Hematopoietic multipotent progenitor cell treated with erythropoietin and hydrocortisone succinate and interleukin-3 and kit ligand, for 17 days (in vitro differentiated cells): ENCODE data around the gene RASSF5.
A peak's percentile ranks its signal among the peaks of the same experiment; 100 is the strongest.

Source experiments
- DNase-seq: peaks from one replicate; pipeline ENCODE4 v3.0.0-alpha.2; 2015; ENCODE audit warnings: low spot score

RASSF5 gene

DNA sequence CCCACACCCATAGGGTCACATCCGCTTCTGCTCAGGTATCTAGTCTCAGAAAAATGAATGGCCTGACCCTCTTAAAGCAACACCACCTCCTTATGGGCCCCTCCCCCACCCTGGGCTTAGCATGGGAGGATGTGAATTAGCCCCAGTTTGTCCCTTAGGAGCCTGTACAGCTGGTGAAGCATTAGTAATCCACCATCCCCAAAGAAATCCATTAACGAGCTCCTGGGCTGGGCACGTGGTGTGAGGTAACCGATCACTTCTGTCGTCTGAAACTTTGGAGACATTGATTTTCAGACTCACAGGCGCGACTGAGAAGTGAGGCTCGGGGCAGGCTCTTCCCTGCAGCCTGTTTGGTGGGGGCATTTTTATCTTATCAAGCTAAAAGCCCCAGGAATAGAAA is 10.5 kb downstream of the RASSF5 start:
- DNase-seq: no peak

DNA sequence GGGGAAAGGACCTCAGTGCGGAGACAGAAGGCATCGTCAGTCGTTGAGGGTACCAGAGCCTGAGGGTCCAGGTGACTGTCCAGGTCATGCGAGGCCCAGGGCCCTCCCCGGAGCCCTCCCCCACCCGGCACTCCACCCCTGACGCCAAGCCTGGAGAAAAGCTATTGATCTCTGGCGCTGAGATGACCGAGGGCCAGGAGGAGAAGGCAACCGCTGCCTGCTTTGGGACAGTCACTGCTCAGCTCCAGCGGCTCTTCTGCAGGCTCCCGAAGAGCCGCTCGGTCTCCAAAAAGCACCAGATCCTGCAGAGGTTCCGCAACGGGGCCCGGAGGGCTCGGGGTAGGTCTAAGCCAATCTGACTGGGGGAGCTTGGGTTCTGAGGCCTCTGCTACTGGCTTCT is 10.9 kb downstream of the RASSF5 start:
- no peak for DNase-seq

DNA sequence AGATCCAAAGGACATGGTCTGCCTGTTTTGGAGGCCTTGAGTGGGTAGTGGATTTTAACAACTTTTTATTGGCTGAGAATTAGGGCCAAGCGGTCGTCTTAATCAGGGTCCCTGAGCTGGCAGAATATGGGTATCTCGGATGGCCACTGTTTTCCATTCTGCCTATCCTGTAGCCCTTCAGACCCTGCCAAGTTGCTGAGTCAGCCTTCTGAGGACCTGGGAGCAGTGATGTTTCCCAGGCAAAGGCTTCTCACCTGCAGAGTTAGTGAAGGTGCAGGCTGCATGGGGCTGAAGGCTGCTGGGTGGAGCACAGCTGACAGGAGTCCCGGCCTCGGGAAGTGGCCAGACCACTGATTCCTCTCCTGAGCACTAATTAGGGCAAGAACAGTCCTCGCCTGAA is 11.4 kb downstream of the RASSF5 start:
- DNase-seq: no peak

DNA sequence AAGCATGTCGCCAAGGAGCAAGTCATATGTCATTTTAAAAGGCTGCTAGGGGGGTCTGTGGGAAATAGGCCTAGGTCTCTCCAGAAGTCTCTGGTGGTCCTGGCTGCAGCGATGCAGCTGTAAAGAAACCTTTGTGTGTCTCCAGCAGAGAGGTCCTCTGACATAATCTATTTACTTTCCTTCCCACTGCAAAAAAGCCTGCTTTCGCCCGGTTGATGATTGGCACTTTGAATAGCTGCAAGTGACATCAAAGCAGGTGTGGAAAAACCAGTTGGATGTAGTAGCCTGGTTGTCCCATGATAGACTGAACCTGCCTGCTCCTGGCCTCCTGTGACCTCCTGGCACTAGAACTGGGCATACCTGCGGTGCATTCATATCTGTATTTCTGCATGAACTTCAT is 13.8 kb downstream of the RASSF5 start:
- no peak for DNase-seq

DNA sequence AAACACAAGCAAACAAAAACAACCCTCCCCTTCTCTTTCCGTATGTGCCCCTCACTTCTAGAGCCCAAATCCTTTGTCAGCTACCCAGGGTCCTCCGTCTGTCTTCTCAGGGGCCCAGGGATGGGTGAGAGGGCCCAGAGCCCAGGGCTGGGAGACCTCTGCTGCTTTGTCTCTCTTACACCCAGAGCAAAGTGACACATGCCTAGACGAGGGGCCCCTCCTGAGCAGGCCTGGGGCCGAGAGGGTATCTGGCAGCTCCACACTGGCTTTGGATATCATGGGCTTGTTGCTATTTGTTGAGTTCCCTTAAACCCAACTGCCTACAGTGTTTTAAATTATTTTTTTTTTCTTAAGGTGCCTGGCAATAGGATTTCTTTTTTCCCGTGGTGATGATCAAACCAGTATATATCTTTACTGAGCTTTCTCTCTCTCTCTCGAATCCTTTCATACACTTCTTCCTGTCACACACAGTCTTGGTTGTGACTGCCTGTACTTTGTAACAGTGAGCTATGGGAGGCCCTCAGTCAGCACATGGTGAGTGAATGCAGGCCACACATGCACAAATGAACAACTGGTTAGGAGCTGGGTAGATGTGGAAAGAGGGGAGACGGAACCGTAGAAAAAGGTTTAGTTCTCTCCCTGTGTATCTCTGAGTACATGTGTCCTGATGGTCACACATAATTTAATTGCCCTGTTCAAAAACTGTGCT is 14.5 kb downstream of the RASSF5 start:
- no peak for DNase-seq

DNA sequence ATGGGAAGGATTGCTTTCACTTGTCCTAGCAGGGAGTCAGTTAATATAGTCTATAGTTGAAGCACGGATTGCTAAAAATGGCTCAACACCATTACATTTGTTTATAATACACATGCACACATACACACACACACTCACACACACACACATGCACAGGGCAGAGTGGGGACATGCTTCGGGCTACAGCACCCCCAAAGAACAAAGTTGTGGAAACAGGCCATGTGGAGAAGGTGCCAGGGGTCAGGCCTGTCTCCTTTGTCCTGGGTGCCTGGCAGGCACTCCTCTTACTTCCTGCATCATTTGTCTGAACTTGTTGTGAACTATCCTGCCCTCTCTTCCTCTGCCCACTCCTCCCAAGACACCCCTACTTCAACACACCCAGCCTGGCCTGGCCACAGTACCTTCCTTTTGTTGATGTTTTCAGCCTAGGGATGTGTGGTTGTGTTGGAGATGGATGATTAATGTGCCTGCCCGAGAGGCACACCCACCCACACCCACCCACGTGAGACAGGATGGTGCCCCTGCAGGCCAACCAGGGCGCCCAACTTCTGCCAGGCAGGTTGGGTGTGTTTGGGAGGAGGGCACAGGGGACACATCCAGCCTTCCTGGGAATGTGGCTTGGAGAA is 17.5 kb downstream of the RASSF5 start:
- DNase-seq: no peak

DNA sequence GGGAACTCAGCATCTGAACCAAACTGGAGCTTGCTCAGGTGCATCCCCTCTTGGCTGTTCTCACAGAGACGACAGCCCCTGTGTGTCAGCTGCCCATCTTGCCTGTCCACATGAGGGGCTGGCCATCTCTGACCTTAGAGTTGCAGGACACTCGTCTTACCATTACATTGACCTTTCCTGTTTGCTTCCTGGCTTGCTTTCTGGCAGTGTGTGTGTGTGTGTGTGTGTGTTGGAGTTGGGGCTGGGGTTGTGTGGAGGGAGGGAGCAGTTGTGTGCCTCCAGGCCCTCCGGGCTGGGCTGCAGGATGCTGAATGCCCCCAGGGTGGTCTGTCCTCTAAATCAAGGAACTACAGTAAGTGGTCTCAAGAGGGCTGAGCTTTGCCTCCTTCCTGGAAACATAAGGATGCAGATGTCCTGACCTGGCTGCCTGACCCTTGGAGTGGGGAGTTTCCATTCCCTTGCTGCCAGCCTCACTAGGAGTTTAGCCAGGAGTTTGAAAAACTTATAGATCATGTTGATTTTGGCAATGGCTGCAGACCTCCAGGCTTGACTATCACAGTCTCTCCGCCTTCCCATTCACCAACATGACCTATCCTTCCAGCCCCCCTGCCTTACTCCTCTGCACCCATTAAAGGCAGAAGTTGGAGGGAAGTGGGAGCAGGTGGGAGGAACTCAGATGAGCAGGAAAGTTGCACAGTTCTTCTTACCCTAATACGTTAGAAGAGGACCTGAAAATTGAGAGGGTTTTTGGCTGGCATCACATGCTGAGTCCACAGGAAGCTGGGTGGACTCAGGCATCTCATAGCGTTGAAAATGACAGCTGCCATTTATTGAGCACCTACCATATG is 19.0 kb downstream of the RASSF5 start:
- no peak for DNase-seq

DNA sequence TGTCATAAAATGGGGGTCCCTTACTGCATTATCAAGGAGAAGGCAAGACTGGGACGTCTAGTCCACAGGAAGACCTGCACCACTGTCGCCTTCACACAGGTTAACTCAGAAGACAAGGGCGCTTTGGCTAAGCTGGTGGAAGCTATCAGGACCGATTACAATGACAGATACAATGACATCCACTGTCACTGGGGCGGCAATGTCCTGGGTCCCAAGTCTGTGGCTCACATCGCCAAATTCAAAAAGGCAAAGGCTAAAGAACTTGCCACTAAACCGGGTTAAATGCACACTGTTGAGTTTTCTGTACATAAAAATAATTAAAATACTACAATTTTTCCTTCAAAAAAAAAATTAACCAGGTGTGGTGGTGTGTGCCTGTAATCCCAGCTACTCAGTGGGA is 22.1 kb downstream of the RASSF5 start:
- DNase-seq: no peak

DNA sequence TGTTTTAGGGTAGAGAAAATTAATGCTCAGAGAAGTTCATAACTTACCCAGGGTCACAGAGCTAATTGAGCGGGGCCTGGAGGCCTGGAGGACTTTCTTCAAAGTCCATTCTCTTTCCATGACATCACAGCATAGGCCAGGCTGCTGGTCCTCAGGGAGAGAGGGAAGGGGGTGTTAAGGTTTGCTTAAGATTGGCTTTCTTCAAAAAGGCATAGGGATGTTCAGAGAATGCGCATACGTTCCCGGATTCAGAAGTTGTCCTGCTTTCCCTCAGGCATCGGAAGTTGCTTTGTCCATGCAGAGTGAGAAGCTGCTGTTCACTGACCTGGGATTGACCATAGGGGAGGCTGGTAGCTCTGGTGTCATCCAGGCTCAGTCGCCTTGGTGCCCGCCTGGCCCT is 25.0 kb downstream of the RASSF5 start:
- no peak for DNase-seq

DNA sequence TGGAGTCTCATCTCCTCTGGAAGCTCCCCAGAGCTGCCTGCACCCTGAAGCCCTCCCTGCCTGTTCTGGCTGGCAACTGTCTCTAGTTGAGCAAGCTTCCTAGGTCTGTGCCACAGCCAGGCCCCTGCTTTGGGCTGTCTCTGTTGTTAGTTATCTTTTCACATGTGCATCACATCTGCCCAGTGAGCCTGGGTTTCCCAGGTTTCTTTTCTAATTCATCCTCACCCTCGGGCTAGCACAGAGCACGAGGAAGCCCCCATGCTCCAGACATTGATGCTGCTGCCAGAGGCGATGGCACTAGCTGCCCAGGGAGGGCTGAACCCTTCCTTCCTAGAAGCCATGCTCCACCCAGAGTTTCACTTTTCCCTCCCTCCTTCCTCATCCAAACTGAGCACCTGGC is 27.2 kb downstream of the RASSF5 start:
- no peak for DNase-seq

DNA sequence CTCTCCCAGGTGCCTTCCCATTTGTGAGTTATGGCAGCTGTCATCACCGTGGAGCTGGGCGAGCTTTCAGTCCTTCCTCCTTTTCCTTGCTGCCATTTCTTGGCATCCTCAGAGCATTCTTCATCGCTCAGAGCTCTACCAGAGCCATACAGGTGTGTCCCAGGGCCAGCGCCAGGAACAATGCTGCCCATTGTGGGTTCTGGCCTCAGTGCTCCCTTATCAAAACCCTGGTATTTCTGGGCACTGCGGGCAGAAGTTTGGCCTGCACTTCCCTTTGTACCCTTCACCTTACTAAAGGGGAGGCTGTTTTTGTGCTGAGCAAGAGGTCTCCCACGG is 28.5 kb downstream of the RASSF5 start:
- DNase-seq: no peak

DNA sequence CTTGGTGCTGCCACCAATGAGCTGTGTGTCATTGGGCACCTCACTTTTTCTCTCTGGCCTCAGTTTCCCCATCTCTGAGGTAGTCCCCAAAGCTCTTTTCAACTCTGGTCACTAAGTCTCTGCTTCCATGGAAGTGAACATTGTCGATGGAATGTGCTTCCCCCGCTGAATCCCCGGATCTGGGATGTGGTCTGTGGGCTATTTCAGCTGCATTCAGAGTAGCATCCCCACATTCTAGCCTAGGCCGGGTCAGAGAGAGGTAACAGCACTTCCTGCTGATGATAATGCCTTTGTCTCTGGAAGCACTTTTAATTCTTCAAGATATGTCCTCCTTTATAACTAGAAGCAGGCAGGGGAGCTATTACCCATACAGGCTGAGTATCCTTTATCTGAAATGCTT is 29.8 kb downstream of the RASSF5 start:
- no peak for DNase-seq

DNA sequence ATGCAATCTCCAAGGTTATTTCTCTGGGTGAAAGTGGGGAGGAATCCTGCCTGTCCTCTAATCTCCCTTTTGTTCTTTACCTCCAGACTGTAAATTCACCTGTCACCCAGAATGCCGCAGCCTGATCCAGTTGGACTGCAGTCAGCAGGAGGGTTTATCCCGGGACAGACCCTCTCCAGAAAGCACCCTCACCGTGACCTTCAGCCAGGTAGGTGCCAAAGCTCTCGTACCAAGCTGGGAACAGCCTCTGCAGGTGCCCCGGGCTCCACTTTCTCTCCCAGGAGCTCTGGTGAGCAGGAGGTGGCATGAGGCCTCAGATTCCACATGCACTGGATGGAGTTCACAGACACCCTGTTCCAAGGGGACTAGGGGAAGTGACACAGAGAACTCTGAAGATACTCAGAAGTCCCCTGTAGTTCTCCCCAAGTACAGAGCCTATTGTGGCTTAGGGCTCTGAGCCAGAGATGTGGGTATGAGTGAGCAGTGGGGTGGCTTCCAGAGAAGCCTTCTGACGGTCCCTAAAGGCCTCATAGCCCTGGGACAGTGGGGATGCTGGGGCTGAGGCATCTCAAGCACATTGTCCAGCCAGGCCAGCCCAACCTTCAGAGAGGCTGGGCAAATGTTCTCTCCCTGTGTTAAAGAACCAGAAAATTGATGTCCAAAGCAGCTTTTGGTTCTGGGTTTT is 30.9 kb downstream of the RASSF5 start:
- DNase-seq: no peak

DNA sequence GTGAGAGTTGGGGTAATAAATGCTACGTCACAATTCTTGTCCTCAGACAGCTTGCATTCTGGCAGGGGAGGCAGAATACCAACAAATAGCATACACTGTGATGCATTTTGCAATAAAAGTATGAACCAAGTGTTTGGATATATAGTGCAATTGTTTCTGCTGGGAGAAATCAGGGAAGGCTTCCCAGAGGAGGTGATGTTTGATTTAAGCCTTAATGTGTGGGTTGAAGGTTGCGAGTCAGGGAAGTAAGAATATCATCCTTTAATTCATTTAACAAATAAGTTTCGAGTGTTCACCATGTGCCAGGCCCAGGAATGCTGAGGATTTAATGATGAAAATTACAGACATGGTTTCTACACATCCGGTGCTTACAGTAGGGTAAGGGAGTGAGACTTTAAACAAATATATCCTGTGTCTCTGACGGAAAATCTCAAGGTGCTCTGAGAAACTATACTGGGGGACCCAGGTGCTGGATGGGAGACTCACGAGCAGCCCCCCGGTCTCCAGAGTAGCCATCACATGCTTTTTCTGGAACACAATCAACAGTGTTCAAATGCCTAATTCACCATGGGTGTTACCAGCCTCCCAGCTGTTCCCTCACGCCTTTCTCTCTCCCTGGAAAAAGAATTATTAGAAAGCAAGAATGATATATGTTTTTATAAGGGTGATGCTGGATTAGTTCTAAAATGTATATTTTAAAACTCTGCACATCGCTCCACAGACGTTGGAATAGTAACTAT is 31.7 kb downstream of the RASSF5 start:
- DNase-seq: no peak

DNA sequence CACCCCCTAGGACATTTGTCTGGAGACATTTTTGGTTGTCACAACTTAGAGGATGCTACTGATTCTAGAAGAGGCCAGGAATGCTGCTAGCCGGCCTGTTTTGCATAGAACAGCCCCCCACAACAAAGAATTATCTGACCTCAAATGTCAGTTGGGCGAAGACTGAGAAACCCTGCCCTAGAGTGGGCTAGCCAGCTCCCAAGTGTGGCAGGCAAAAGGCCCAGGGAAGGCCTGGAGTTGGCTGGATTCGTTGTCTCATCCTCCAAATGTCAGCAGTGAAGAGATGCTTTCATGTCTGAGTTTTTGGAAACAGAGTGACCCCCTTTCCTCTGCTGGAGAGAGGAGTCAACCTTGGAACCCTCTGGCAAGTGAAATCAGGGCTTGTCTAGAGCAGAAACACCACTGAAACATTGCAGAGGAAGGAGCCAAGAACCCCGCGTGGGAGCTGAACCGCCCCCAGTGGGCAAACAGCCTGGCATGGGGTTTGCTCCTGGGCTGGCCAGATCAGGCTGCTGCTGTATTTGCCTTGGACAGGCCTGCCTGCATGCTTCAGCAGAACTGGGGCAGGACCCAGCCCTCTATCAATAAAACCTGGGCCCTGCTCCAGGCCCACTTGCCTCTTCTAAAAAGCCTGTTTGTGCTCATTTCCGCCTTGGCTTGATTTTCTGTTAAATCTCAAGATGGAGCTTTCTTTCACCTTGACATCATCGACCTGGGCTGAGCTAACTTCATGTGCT is 32.9 kb downstream of the RASSF5 start:
- DNase-seq: no peak

DNA sequence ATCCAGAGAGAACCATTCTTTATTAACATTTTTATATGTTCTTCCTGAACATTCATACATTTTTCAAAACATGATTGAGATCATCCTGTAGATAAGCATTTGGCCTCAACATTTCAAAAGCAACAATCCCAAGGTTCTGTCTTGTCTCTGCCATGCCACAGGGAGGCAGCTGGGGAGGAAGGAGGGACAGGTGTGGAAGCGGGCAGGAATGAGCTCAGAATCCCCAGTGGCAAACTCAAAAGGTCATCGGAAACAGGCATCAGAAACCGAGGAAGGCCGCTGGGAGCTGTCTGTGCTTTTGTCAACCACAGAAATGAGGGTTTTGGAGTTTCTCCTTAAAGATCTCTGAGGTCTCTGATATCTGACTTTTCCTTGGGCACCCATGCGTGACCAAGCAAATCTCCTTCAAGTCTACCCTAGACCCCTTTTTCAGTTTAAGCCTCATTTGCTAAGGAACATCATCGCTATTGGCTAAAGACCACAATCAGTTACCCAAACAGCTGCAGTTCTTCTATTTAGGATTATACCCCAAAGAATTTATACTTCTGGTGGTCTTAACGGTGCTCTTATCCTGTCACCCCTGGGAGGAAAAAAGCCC is 34.0 kb downstream of the RASSF5 start:
- DNase-seq: no peak

DNA sequence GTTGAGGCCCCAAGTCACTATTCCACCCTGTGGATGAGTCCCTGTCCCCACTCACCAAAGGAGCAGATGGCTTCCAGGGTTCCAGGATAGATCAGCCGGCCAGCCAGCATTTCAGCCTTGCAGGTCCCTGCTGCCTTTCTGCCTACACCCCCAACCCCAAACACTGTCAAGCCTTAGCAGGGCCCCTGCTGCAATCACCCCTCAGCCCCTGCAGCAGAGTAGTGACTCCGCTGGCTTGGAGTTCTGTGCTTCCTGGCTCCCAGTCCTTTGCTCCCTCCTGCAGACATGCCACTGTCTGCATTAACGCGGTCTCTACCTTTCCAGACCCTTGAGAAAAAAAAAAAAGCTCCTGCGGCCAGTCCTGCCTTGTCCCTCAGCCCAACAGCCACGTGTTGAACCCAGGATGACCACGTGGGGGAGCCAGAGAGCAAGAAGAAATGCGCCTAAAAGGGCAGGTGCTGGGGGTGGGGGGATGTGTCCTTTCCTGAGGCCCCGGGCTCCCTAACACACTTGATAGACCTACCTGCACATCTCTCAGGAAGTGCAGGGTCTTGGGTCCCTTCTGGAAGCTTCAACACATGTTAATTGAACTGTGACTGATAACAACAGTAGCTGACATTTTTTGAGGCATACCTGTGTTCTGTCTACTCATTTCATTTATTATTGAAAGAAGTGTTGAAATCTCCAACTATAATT is 37.4 kb downstream of the RASSF5 start:
- DNase-seq: peak; percentile 72

DNA sequence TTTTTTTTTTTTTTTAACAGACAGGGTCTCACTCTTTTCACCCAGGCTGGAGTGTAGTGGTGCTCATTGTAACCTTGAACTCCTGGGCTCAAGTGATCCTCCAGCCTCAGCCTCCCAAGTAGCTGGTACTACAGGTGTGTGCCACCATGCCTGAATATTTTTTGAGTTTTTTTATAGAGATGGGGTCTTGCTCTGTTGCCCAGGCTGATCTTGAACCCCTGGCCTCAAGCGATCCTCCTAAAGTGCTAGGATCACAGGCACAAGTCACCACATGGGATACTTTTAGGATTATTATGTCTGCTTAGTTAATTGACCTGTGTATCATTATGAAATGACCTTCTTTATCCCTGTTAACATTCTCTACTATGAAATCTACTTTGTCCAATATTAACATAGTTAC is 38.0 kb downstream of the RASSF5 start:
- no peak for DNase-seq

DNA sequence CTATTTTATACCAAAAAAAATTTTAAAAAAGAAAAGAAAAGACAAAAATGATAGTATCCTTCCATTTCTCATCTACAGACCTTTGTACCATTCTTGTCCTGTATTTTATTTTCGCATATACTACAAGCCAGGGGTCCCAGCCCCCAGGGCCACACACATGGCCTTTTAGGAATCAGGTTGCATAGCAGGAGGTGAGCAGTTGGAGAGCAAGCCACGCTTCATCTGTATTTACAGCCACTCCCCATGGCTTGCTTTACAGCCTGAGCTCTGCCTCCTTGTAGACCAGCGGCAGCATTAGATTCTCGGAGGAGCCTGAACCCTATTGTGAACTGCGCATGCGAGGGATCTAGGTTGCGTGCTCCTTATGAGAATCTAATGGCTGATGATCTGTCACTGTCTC is 39.8 kb downstream of the RASSF5 start:
- no peak for DNase-seq

DNA sequence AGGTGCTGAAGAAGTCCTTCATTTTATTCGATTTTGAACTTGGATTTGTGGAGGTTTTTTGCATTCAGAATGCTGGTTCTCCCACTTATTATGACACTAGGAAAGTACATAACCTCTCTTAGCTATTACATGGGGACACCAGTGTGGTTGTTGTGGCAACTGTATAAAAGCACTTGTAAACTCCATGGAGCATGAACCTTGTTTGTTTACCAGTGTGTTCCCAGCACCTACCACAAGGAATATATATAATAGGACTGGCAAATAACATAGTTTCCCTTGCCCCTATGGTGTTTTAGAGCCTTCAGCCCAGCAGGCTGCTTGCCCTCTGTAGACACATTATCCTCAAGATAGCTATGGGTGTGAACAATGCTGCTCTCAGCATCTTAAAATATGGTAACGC is 43.1 kb downstream of the RASSF5 start:
- no peak for DNase-seq
